GM23338 (cell line): Measurements from ENCODE around the gene EVC. TPM values are rescaled to one million over a fixed set of nuclear protein-coding genes. Genes with fewer than 3 reads are reported as not detected.

Experiments used
- ATAC-seq: fragments of 200-7000 bp; cut with Tn5 transposase; 3 replicates; pipeline ENCODE4 v1.9.1; 2020
- DNase-seq: peaks from one replicate; pipeline ENCODE4 v3.0.0-alpha.2; 2015; ENCODE audit warnings: low spot score
- H2AFZ ChIP-seq: fragments of 200-600 bp; sonication (generic); 2 replicates; pipeline ENCODE4 v1.8.0; 2016; ENCODE audit warnings: antibody characterized with exemption, mild to moderate bottlenecking, moderate library complexity
- H3F3A ChIP-seq: fragments of 200-600 bp; sonication (generic); replicated peaks from 2 replicates; pipeline ENCODE4 v1.8.0; 2017; ENCODE audit warnings: antibody characterized with exemption, mixed run types, low read depth
- H3K27ac ChIP-seq: fragments of 200-600 bp; sonication (generic); 2 replicates; pipeline ENCODE4 v1.6.1; 2016; ENCODE audit warnings: low read depth
- H3K27me3 ChIP-seq: fragments of 200-600 bp; sonication (generic); 2 replicates; pipeline ENCODE4 v1.8.0; 2016; ENCODE audit warnings: mild to moderate bottlenecking, mixed run types, moderate library complexity; ENCODE audit not compliant: insufficient read depth
- H3K36me3 ChIP-seq: fragments of 200-600 bp; sonication (generic); 2 replicates; pipeline ENCODE4 v1.8.0; 2016; ENCODE audit warnings: mild to moderate bottlenecking; ENCODE audit not compliant: insufficient read depth
- H3K4me1 ChIP-seq: fragments of 200-600 bp; sonication (generic); 2 replicates; pipeline ENCODE4 v1.8.0; 2016; ENCODE audit warnings: mild to moderate bottlenecking, moderate library complexity; ENCODE audit not compliant: insufficient read depth
- H3K4me2 ChIP-seq: fragments of 200-600 bp; sonication (generic); 2 replicates; pipeline ENCODE4 v1.7.1; 2017; ENCODE audit warnings: mixed run types
- H3K4me3 ChIP-seq: fragments of 200-600 bp; sonication (generic); 2 replicates; pipeline ENCODE4 v1.6.1; 2016; ENCODE audit warnings: mixed run types
- H3K79me2 ChIP-seq: fragments of 200-600 bp; sonication (generic); replicated peaks from 2 replicates; pipeline ENCODE4 v1.8.0; 2017; ENCODE audit warnings: mild to moderate bottlenecking; ENCODE audit not compliant: insufficient read depth
- H3K9me2 ChIP-seq: fragments of 200-600 bp; sonication (generic); 2 replicates; pipeline ENCODE4 v1.8.0; 2017; ENCODE audit not compliant: insufficient read depth
- H4K20me1 ChIP-seq: fragments of 200-600 bp; sonication (generic); replicated peaks from 2 replicates; pipeline ENCODE4 v1.8.0; 2017; ENCODE audit warnings: mild to moderate bottlenecking; ENCODE audit not compliant: insufficient read depth
- H3K27ac Mint-ChIP-seq: 2 replicates; pipeline ENCODE4 v1.8.0; 2020; ENCODE audit warnings: inconsistent platforms, mild to moderate bottlenecking, moderate library complexity, mixed read lengths
- H3K27me3 Mint-ChIP-seq: 3 replicates; pipeline ENCODE4 v1.8.0; 2022; ENCODE audit warnings: low read depth, mild to moderate bottlenecking, moderate library complexity, mixed read lengths, inconsistent platforms; ENCODE audit not compliant: insufficient read depth, poor library complexity
- H3K36me3 Mint-ChIP-seq: 3 replicates; pipeline ENCODE4 v1.8.0; 2021; ENCODE audit warnings: low read depth, mild to moderate bottlenecking, inconsistent platforms, moderate library complexity, mixed read lengths
- H3K4me1 Mint-ChIP-seq: 3 replicates; pipeline ENCODE4 v1.8.0; 2020; ENCODE audit warnings: mild to moderate bottlenecking, inconsistent platforms, mixed read lengths
- H3K4me3 Mint-ChIP-seq: 3 replicates; pipeline ENCODE4 v1.8.0; 2021; ENCODE audit warnings: moderate library complexity, mild to moderate bottlenecking, inconsistent platforms, mixed read lengths
- H3K9me3 Mint-ChIP-seq: 3 replicates; pipeline ENCODE4 v1.8.0; 2020; ENCODE audit warnings: moderate library complexity, mild to moderate bottlenecking, inconsistent platforms, mixed read lengths
- CREB1 ChIP-seq: fragments of 250-450 bp; sonication (Bioruptor Pico); IDR thresholded peaks from 2 replicates; pipeline ENCODE4 v1.5.0; 2020; ENCODE audit warnings: low read depth, mild to moderate bottlenecking, moderate library complexity
- EZH2 ChIP-seq: fragments of 200-600 bp; sonication (generic); IDR thresholded peaks from one replicate; pipeline ENCODE4 v1.8.0; 2017; ENCODE audit warnings: antibody characterized with exemption, mild to moderate bottlenecking, low read depth; ENCODE audit not compliant: unreplicated experiment
- EZH2phosphoT487 ChIP-seq: fragments of 200-600 bp; sonication (generic); IDR thresholded peaks from one replicate; pipeline ENCODE4 v1.8.1; 2018; ENCODE audit warnings: antibody characterized with exemption; ENCODE audit not compliant: unreplicated experiment
- NANOG ChIP-seq: IDR thresholded peaks from 2 replicates; pipeline ENCODE4 v1.6.1; 2016; ENCODE audit warnings: antibody characterized with exemption, borderline replicate concordance
- STAT1 ChIP-seq: IDR thresholded peaks from one replicate; pipeline ENCODE4 v1.6.1; 2016; ENCODE audit warnings: antibody characterized with exemption; ENCODE audit not compliant: unreplicated experiment
- polyA plus RNA-seq: library from polyadenylated mRNA; unstranded; fragments of >200 nt; fragmentation: Nextera tagmentation; extraction: Ambion mirVana; gene quantifications from 2 replicates; pipeline ENCODE4 v1.2.1, GENCODE V29; 2016
- total RNA-seq: library from RNA; depleted of rRNA; stranded (reverse); fragments of >200 nt; shearing (Covaris generic); gene quantifications from 2 replicates; pipeline ENCODE4 v1.2.3, GENCODE V29; 2014
- TF ChIP-seq, protein P1 (sequence below): IDR thresholded peaks from one replicate; pipeline ENCODE4 v1.6.1; 2018; ENCODE audit warnings: antibody characterized with exemption; ENCODE audit not compliant: unreplicated experiment
- TF ChIP-seq, protein P2 (sequence below), 2 experiments: fragments of 200-600 bp in 1 of 2; sonication (generic) in 1 of 2; conservative IDR thresholded peaks; 2 replicates each; pipeline versions ENCODE4 v1.5.1 to v1.6.1; 2016 to 2017; ENCODE audit warnings: antibody characterized with exemption in 2 of 2, low read depth in 2 of 2, mild to moderate bottlenecking in 2 of 2, moderate library complexity in 1 of 2

The EVC gene
- total and polyA plus RNA-seq, 2 experiments from 2014 or later = 1.7 to 12.8 TPM

GRCh38 chr4:5801696-5802095 lies 90.7 kb downstream of the EVC start:
- no peaks in the 10 kb centered on the region for H3K9me3 Mint-ChIP-seq
- no peaks in the 10 kb centered on the region for H3F3A ChIP-seq
- H3K27ac ChIP-seq = no peak overlapping the region
- no peak overlapping the region for H3K4me2 ChIP-seq
- H3K4me1 Mint-ChIP-seq = no peaks in the 10 kb centered on the region
- no peak overlapping the region for H2AFZ ChIP-seq
- H4K20me1 ChIP-seq = no peaks in the 10 kb centered on the region
- DNase-seq (no peak), ATAC-seq (no peak)
- no peak overlapping the region for H3K4me3 ChIP-seq
- H3K4me3 Mint-ChIP-seq = no peak overlapping the region
- TF ChIP-seq CREB1 (CRISPR knock-in tag) (no peak), NANOG (no peak), STAT1 (no peak)
- TF ChIP-seq, protein P1, sequence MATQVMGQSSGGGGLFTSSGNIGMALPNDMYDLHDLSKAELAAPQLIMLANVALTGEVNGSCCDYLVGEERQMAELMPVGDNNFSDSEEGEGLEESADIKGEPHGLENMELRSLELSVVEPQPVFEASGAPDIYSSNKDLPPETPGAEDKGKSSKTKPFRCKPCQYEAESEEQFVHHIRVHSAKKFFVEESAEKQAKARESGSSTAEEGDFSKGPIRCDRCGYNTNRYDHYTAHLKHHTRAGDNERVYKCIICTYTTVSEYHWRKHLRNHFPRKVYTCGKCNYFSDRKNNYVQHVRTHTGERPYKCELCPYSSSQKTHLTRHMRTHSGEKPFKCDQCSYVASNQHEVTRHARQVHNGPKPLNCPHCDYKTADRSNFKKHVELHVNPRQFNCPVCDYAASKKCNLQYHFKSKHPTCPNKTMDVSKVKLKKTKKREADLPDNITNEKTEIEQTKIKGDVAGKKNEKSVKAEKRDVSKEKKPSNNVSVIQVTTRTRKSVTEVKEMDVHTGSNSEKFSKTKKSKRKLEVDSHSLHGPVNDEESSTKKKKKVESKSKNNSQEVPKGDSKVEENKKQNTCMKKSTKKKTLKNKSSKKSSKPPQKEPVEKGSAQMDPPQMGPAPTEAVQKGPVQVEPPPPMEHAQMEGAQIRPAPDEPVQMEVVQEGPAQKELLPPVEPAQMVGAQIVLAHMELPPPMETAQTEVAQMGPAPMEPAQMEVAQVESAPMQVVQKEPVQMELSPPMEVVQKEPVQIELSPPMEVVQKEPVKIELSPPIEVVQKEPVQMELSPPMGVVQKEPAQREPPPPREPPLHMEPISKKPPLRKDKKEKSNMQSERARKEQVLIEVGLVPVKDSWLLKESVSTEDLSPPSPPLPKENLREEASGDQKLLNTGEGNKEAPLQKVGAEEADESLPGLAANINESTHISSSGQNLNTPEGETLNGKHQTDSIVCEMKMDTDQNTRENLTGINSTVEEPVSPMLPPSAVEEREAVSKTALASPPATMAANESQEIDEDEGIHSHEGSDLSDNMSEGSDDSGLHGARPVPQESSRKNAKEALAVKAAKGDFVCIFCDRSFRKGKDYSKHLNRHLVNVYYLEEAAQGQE = no peak
- H3K27me3 ChIP-seq = no peaks in the 10 kb centered on the region
- H3K36me3 Mint-ChIP-seq = peaks cover 25% of the 10 kb centered on the region
- no peaks in the 10 kb centered on the region for H3K4me1 ChIP-seq
- H3K9me2 ChIP-seq = no peaks in the 10 kb centered on the region
- H3K36me3 ChIP-seq = 0 out of 2 replicates have a peak, but pooled peaks cover 9% of the 10 kb centered on the region
- no peak overlapping the region for H3K27ac Mint-ChIP-seq
- H3K27me3 Mint-ChIP-seq = peaks cover 9% of the 10 kb centered on the region
- no peaks in the 10 kb centered on the region for H3K79me2 ChIP-seq

DNA sequence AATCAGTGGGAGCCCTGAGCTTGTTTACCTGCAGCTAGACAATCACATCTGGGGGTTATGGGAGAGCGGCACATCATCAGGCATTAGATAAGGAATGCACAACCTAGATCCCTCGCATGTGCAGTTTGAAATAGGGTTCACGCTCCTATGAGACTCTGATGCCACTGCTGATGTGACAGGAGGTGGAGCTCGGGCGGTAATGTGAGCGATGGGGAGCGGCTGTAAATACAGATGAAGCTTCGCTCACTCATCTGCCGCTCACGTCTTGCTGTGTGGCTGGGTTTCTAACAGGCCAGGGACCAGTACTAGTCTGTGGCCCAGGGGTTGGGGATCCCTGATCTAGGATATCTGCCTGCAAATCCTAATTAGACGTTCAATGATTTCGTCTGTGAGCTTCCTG lies 91.6 kb downstream of the EVC start:
- ATAC-seq (no peak), DNase-seq (no peak)
- Mint-ChIP-seq H3K9me3 (no peaks in the 10 kb centered on the region), H3K4me1 (no peaks in the 10 kb centered on the region), H3K27me3 (peaks cover 9% of the 10 kb centered on the region), H3K4me3 (no peak overlapping the region), H3K36me3 (peaks cover 28% of the 10 kb centered on the region), H3K27ac (no peak overlapping the region)
- H3K27me3 ChIP-seq = no peaks in the 10 kb centered on the region
- H3K4me1 ChIP-seq = no peaks in the 10 kb centered on the region
- no peak overlapping the region for H3K27ac ChIP-seq
- 0 out of 2 replicates have a peak, but pooled peaks cover 9% of the 10 kb centered on the region for H3K36me3 ChIP-seq
- H3K9me2 ChIP-seq = no peaks in the 10 kb centered on the region
- no peaks in the 10 kb centered on the region for H3K79me2 ChIP-seq
- H3F3A ChIP-seq = no peaks in the 10 kb centered on the region
- no peak overlapping the region for H3K4me2 ChIP-seq
- no peak overlapping the region for H2AFZ ChIP-seq
- no peak overlapping the region for H3K4me3 ChIP-seq
- H4K20me1 ChIP-seq = no peaks in the 10 kb centered on the region
- TF ChIP-seq, protein P1 = no peak
- TF ChIP-seq EZH2 (no peak), EZH2phosphoT487 (no peak)
- TF ChIP-seq, protein P2, sequence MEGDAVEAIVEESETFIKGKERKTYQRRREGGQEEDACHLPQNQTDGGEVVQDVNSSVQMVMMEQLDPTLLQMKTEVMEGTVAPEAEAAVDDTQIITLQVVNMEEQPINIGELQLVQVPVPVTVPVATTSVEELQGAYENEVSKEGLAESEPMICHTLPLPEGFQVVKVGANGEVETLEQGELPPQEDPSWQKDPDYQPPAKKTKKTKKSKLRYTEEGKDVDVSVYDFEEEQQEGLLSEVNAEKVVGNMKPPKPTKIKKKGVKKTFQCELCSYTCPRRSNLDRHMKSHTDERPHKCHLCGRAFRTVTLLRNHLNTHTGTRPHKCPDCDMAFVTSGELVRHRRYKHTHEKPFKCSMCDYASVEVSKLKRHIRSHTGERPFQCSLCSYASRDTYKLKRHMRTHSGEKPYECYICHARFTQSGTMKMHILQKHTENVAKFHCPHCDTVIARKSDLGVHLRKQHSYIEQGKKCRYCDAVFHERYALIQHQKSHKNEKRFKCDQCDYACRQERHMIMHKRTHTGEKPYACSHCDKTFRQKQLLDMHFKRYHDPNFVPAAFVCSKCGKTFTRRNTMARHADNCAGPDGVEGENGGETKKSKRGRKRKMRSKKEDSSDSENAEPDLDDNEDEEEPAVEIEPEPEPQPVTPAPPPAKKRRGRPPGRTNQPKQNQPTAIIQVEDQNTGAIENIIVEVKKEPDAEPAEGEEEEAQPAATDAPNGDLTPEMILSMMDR (conservative IDR thresholded peaks at IDR 0.05; ENCODE audit: low read depth in 2 of 2) = no peak
